Measurements from ENCODE around the gene DKK3. TPM values are rescaled to one million over a fixed set of nuclear protein-coding genes. Genes with fewer than 3 reads are reported as not detected.
A peak's percentile ranks its signal among the peaks of the same experiment; 100 is the strongest.

The DKK3 gene
- total and polyA plus RNA-seq, 8 donors, result 21.8 to 63.8 (median 37.6) TPM

DNA sequence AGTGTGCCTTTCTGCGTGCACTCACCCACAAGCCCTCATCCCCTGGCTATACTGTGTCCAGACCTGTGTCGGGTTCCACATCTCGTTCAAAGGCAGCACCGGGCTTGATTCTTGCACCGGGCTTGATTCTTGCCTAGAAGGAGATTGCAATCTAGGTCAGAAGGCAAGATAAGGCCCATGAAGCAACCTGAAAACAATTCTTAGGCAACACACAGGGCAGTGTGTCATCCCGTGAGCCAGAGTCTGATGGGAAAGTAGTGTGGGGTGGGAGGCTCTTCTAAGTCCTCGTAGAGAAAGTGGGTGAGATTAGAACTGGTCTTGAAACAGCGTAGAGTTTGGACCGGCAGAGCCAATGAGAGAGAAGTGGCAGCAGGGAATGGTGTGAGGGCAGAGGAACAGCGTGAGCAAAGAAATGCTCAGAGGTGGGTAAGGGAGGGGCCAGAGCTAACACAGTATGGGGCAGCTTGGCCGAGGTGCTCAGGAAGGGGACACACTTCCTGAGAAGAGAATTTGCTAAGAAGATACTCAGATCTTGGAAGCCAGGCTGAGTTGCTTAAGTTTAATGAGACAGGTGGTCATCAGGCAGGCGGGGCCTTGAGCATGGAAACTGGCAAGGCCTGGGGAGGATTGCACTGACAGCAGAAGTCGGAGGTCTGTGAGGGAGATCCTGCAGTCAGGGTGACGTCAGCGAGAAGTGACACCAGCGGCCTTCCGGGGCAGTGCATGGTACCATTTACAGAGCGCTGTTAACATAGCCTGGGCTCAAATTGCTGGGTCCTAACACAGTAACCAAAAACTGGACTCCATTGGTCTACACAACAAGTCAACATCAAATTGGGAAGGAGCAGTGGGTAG lies 40.7 kb upstream of the DKK3 start:
- H3K27ac ChIP-seq, result no peak overlapping the region
- no peaks in the 10 kb centered on the region for H3K36me3 ChIP-seq
- no peaks in the 10 kb centered on the region for H3K9me3 ChIP-seq
- DNase-seq, result no peak
- TF ChIP-seq EP300 (IDR thresholded peaks at IDR 0.05) (no peak), POLR2AphosphoS5 (IDR thresholded peaks at IDR 0.05) (no peak), POLR2A (IDR thresholded peaks at IDR 0.05) (no peak)
- TF ChIP-seq, protein P1, sequence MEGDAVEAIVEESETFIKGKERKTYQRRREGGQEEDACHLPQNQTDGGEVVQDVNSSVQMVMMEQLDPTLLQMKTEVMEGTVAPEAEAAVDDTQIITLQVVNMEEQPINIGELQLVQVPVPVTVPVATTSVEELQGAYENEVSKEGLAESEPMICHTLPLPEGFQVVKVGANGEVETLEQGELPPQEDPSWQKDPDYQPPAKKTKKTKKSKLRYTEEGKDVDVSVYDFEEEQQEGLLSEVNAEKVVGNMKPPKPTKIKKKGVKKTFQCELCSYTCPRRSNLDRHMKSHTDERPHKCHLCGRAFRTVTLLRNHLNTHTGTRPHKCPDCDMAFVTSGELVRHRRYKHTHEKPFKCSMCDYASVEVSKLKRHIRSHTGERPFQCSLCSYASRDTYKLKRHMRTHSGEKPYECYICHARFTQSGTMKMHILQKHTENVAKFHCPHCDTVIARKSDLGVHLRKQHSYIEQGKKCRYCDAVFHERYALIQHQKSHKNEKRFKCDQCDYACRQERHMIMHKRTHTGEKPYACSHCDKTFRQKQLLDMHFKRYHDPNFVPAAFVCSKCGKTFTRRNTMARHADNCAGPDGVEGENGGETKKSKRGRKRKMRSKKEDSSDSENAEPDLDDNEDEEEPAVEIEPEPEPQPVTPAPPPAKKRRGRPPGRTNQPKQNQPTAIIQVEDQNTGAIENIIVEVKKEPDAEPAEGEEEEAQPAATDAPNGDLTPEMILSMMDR (IDR thresholded peaks at IDR 0.05), result no peak
- intact Hi-C loops (cut with DNase I; ENCODE audit: low total_unique reads), result loop anchor here (5.0 kb wide), 1 partner anchor 233 kb away; no protein-coding TSS in a partner anchor
- no peak overlapping the region for H3K4me3 ChIP-seq
- H3K4me1 ChIP-seq, result peaks cover 20 to 47% (median 33%) of the 10 kb centered on the region in 4 donors
- WGBS, 5 donors, result 90 to 92% (median 91%) methylated on average over 18 of the region's 18 CpGs
- H3K27me3 ChIP-seq, result no peaks in the 10 kb centered on the region

DNA sequence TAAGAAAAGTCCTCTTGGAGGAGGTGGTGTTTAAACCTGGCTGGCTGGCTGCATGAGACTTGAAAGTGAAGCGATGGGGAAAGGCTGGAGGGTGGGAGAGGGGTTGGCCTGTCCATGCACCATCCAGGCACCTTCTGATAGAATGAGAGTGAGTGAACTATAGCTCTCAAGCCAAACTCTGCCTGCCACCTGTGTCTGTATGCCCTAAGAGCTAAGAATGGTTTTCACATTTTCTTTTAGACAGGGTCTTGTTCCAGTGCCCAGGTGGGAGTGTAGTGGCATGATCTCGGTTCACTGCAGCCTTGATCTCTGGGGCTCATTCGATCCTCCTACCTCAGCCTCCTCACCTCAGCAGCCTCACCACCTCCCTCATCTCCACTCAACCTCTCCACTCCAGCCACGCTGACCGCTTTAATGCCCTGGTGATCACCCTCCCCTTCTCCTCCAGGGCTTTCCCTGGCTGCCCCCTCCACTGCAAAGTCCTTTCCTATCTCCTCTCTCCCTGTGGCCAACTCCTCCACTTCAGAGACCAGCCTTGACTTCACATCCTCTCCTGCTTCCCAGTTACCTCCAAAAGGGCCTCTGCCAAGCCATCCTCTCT lies 38.3 kb upstream of the DKK3 start:
- 69 to 77% (median 72%) methylated on average over 5 of the region's 5 CpGs for WGBS, 5 donors

GRCh38 chr11:12045914-12046635 lies 37.6 kb upstream of the DKK3 start:
- intact Hi-C loops (cut with DNase I; ENCODE audit: low total_unique reads), result loop anchor here (5.0 kb wide), 1 partner anchor 236 kb away; no protein-coding TSS in a partner anchor
- H3K4me3 ChIP-seq, result no peak overlapping the region
- H3K4me1 ChIP-seq, result peaks cover 18 to 36% (median 32%) of the 10 kb centered on the region in 4 donors
- no peaks in the 10 kb centered on the region for H3K9me3 ChIP-seq
- 79 to 85% (median 80%) methylated on average over 7 of the region's 7 CpGs for WGBS, 5 donors
- no peaks in the 10 kb centered on the region for H3K36me3 ChIP-seq
- TF ChIP-seq EP300 (IDR thresholded peaks at IDR 0.05) (no peak), POLR2AphosphoS5 (IDR thresholded peaks at IDR 0.05) (no peak), POLR2A (IDR thresholded peaks at IDR 0.05) (no peak)
- TF ChIP-seq, protein P1 (IDR thresholded peaks at IDR 0.05), result no peak
- peak overlapping the region in 1 of 5 donors; percentile 67 for H3K27ac ChIP-seq
- H3K27me3 ChIP-seq, result no peaks in the 10 kb centered on the region
- DNase-seq, result no peak

More for the DNA sequence above, 38.3 kb upstream of the DKK3 start:
- DNase-seq, result no peak
- intact Hi-C loops (cut with DNase I; ENCODE audit: low total_unique reads), result loop anchor here (5.0 kb wide), 1 partner anchor 236 kb away; no protein-coding TSS in a partner anchor
- no peaks in the 10 kb centered on the region for H3K27me3 ChIP-seq
- TF ChIP-seq POLR2AphosphoS5 (IDR thresholded peaks at IDR 0.05), result no peak
- TF ChIP-seq POLR2A (IDR thresholded peaks at IDR 0.05), result no peak
- TF ChIP-seq, protein P1 (IDR thresholded peaks at IDR 0.05), result no peak
- no peak for TF ChIP-seq EP300 (IDR thresholded peaks at IDR 0.05)
- H3K4me1 ChIP-seq, result peaks cover 18 to 43% (median 38%) of the 10 kb centered on the region in 4 donors
- H3K9me3 ChIP-seq, result no peaks in the 10 kb centered on the region
- peak overlapping the region in 2 of 5 donors; percentile 45 to 67 for H3K27ac ChIP-seq
- no peaks in the 10 kb centered on the region for H3K36me3 ChIP-seq
- H3K4me3 ChIP-seq, result no peak overlapping the region

DNA sequence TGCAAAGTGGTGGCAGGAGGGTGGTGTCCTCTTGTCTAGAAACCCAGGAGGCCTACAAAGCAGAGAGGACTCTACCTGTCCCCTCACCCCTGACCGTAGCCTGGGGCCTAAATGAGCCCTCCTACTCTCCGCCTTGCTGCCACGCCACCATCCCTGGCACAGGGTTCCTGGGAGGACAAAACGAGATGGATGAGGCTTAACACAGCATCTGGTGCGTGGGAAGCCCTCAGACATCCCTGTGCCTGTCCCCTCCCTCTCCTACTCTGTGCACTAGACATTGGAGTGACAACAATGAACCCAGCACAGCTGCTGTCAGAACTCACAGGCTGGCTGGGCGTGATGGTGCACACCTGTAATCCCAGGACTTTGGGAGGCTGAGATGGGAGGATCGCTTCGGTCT lies 36.4 kb upstream of the DKK3 start:
- Histone ChIP-seq H3K36me3 (no peaks in the 10 kb centered on the region), H3K4me1 (peaks cover 9 to 26% (median 21%) of the 10 kb centered on the region in 4 donors), H3K27me3 (no peaks in the 10 kb centered on the region), H3K27ac (peak overlapping the region in 2 of 5 donors; percentile 56 to 71), H3K4me3 (no peak overlapping the region), H3K9me3 (no peaks in the 10 kb centered on the region)
- intact Hi-C loops (cut with DNase I; ENCODE audit: low total_unique reads), result loop anchor here (5.0 kb wide), 2 partner anchors 238 to 247 kb away; no protein-coding TSS in a partner anchor
- 75 to 91% (median 85%) methylated on average over 8 of the region's 8 CpGs for WGBS, 5 donors
- no peak for TF ChIP-seq EP300 (IDR thresholded peaks at IDR 0.05)
- TF ChIP-seq POLR2AphosphoS5 (IDR thresholded peaks at IDR 0.05), result no peak
- TF ChIP-seq, protein P1 (IDR thresholded peaks at IDR 0.05), result no peak
- TF ChIP-seq POLR2A (IDR thresholded peaks at IDR 0.05), result no peak
- no peak for DNase-seq
